Measurements from ENCODE around the gene ACAD10. TPM values are rescaled to one million over a fixed set of nuclear protein-coding genes. Genes with fewer than 3 reads are reported as not detected.

The ACAD10 gene
- total and polyA plus RNA-seq, 10 of the 15 experiments (the other 5 are each of a cell fraction or from before 2014, with no cell fraction given) = 2.9 to 21.9 (median 17.5) TPM

DNA sequence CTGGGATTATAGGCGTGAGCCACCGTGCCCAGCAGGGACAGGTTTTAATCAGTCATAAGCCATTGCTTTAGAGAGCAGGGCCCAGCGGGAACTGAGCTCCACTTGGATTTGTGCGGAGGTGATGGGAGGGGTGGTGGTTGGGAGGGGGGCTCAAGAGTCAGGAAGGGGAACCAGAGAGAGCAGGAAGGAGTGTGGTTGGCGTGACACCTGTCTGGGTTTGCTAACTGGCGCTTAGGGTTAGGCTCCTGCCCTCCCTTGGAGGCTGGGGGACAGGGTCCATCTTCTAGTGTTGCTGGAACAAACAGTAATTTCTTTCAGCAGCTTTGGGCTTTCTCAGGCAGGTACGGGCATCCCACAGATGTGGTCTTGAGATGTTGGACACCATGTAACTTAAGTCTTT, 73.4 kb downstream of the ACAD10 start:
- Histone ChIP-seq H3K9ac (ENCODE audit: control insufficient read depth, insufficient read depth, low read length) (no peak overlapping the region), H3K27ac (ENCODE audit: control insufficient read depth, insufficient read depth) (no peak overlapping the region), H3K9me3 (replicated peaks; ENCODE audit: control insufficient read depth, insufficient read depth, low read length) (no peaks in the 10 kb centered on the region; the same call in 2 of the 3 replicates), H3K36me3 (ENCODE audit: control insufficient read depth in 2 of 2, insufficient read depth in 2 of 2, low read length in 1 of 2) (no peaks in the 10 kb centered on the region), H3K4me1 (ENCODE audit: control insufficient read depth, insufficient read depth, low read length) (peaks cover 53% of the 10 kb centered on the region), H2AFZ (ENCODE audit: control insufficient read depth, low read depth, low read length) (no peak overlapping the region), H4K20me1 (ENCODE audit: control insufficient read depth, insufficient read depth) (no peaks in the 10 kb centered on the region), H3K4me2 (ENCODE audit: control insufficient read depth, insufficient read depth) (no peak overlapping the region), H3K79me2 (ENCODE audit: control insufficient read depth, insufficient read depth, low read length) (no peaks in the 10 kb centered on the region), H3K4me3 (no peak overlapping the region), H3K27me3 (replicated peaks in 1 of 2; ENCODE audit: control insufficient read depth in 2 of 2, insufficient read depth in 2 of 2, low read length in 1 of 2) (no peaks in the 10 kb centered on the region)
- DNase-seq (ENCODE audit: low read depth, low spot score) = no peak
- POLR2A ChIA-PET = interaction anchor here (0.6 to 7.4 kb wide), 2 partner anchors 17 to 31 kb away, joined by 3 to 46 read pairs; no protein-coding TSS in a partner anchor
- in situ Hi-C loops (cut with MboI) = loop anchor here (10.0 kb wide), 1 partner anchor 56 kb away; no protein-coding TSS in a partner anchor
- WGBS (ENCODE audit: insufficient coverage, insufficient replicate concordance, low lambda C conversion rate, missing lambda C conversion rate) = 95% methylated on average over 7 of the region's 7 CpGs
- SMC1A ChIA-PET (ENCODE audit: uncharacterized antibody, unreplicated experiment) = interaction anchor here (1.5 kb wide), 1 partner anchor 54 kb away, joined by 11 read pairs; no protein-coding TSS in a partner anchor
- no peak for ATAC-seq
- CTCF ChIA-PET = interaction anchor here (0.8 kb wide), 1 partner anchor 165 kb away, joined by 3 read pairs; no protein-coding TSS in a partner anchor
- BruUV-seq (replicated peaks) = no TSS peak
- intact Hi-C loops (cut with micrococcal nuclease; ENCODE audit: unreplicated experiment) = no loop called here
- RAD21 ChIA-PET (ENCODE audit: unreplicated experiment) = interaction anchor here (1.2 kb wide), 1 partner anchor 16 kb away, joined by 3 read pairs; no protein-coding TSS in a partner anchor
- FAIRE-seq = no peak
- TF ChIP-seq RAD21 (IDR thresholded peaks at IDR 0.05; ENCODE audit: insufficient read depth, low read depth, low read length) (no peak), GABPA (IDR thresholded peaks at IDR 0.05; ENCODE audit: low read depth) (no peak), PML (IDR thresholded peaks at IDR 0.05; ENCODE audit: low read length) (no peak), MEF2B (IDR thresholded peaks at IDR 0.05; ENCODE audit: partially characterized antibody, poor library complexity, severe bottlenecking) (no peak), JUND (IDR thresholded peaks at IDR 0.05; ENCODE audit: low read depth, low read length) (no peak), POLR2A (IDR thresholded peaks at IDR 0.05; ENCODE audit: low read depth, low read length) (no peak), TARDBP (IDR thresholded peaks at IDR 0.05; ENCODE audit: borderline replicate concordance) (no peak), EP300 (IDR thresholded peaks at IDR 0.05; ENCODE audit: borderline replicate concordance in 1 of 2, control insufficient read depth in 1 of 2, low read depth in 2 of 2, low read length in 2 of 2) (no peak), BCL11A (IDR thresholded peaks at IDR 0.05; ENCODE audit: low read depth, low read length) (no peak), NFIC (IDR thresholded peaks at IDR 0.05; ENCODE audit: low read depth, low read length) (no peak), RAD51 (IDR thresholded peaks at IDR 0.05) (no peak), SUZ12 (IDR thresholded peaks at IDR 0.05; ENCODE audit: unreplicated experiment) (no peak), ZNF622 (IDR thresholded peaks at IDR 0.05) (no peak), BACH1 (IDR thresholded peaks at IDR 0.05; ENCODE audit: borderline replicate concordance) (no peak)
- TF ChIP-seq, protein P1, sequence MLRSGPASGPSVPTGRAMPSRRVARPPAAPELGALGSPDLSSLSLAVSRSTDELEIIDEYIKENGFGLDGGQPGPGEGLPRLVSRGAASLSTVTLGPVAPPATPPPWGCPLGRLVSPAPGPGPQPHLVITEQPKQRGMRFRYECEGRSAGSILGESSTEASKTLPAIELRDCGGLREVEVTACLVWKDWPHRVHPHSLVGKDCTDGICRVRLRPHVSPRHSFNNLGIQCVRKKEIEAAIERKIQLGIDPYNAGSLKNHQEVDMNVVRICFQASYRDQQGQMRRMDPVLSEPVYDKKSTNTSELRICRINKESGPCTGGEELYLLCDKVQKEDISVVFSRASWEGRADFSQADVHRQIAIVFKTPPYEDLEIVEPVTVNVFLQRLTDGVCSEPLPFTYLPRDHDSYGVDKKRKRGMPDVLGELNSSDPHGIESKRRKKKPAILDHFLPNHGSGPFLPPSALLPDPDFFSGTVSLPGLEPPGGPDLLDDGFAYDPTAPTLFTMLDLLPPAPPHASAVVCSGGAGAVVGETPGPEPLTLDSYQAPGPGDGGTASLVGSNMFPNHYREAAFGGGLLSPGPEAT (IDR thresholded peaks at IDR 0.05; ENCODE audit: low read depth) = no peak
- TF ChIP-seq, protein P2, sequence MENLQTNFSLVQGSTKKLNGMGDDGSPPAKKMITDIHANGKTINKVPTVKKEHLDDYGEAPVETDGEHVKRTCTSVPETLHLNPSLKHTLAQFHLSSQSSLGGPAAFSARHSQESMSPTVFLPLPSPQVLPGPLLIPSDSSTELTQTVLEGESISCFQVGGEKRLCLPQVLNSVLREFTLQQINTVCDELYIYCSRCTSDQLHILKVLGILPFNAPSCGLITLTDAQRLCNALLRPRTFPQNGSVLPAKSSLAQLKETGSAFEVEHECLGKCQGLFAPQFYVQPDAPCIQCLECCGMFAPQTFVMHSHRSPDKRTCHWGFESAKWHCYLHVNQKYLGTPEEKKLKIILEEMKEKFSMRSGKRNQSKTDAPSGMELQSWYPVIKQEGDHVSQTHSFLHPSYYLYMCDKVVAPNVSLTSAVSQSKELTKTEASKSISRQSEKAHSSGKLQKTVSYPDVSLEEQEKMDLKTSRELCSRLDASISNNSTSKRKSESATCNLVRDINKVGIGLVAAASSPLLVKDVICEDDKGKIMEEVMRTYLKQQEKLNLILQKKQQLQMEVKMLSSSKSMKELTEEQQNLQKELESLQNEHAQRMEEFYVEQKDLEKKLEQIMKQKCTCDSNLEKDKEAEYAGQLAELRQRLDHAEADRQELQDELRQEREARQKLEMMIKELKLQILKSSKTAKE (IDR thresholded peaks at IDR 0.05; ENCODE audit: low read depth, poor library complexity, severe bottlenecking) = no peak
- TF ChIP-seq, protein P3, sequence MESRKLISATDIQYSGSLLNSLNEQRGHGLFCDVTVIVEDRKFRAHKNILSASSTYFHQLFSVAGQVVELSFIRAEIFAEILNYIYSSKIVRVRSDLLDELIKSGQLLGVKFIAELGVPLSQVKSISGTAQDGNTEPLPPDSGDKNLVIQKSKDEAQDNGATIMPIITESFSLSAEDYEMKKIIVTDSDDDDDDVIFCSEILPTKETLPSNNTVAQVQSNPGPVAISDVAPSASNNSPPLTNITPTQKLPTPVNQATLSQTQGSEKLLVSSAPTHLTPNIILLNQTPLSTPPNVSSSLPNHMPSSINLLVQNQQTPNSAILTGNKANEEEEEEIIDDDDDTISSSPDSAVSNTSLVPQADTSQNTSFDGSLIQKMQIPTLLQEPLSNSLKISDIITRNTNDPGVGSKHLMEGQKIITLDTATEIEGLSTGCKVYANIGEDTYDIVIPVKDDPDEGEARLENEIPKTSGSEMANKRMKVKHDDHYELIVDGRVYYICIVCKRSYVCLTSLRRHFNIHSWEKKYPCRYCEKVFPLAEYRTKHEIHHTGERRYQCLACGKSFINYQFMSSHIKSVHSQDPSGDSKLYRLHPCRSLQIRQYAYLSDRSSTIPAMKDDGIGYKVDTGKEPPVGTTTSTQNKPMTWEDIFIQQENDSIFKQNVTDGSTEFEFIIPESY (IDR thresholded peaks at IDR 0.05) = no peak
